Nephron (organoid): Measurements from ENCODE around the gene CDK18.

Source experiments
- H3K27ac Mint-ChIP-seq, 3 experiments: 2 replicates each; pipeline ENCODE4 v1.8.0; 2020; ENCODE audit warnings: mixed read lengths in 3 of 3, mild to moderate bottlenecking in 2 of 3, moderate library complexity in 1 of 3
- H3K27me3 Mint-ChIP-seq: 2 replicates; pipeline ENCODE4 v1.8.0; 2021; ENCODE audit warnings: low read depth, mild to moderate bottlenecking, moderate library complexity, mixed read lengths
- H3K36me3 Mint-ChIP-seq: 2 replicates; pipeline ENCODE4 v1.8.0; 2020; ENCODE audit warnings: low read depth, mixed read lengths
- H3K4me1 Mint-ChIP-seq: 2 replicates; pipeline ENCODE4 v1.8.0; 2020; ENCODE audit warnings: mixed read lengths
- H3K4me3 Mint-ChIP-seq, 3 experiments: 2 replicates each; pipeline ENCODE4 v1.8.0; 2020; ENCODE audit warnings: mild to moderate bottlenecking in 3 of 3, mixed read lengths in 3 of 3, moderate library complexity in 2 of 3
- H3K9me3 Mint-ChIP-seq: 2 replicates; pipeline ENCODE4 v1.8.0; 2020; ENCODE audit warnings: mixed read lengths
- CTCF ChIP-seq, 3 experiments: fragments of 200-600 bp; sonication (generic); IDR thresholded peaks; one replicate each; pipeline ENCODE4 v1.5.0; 2021; ENCODE audit warnings: antibody characterized with exemption in 3 of 3; ENCODE audit not compliant: unreplicated experiment in 3 of 3

Gene CDK18

GRCh38 chr1:205516362-205516761 is 11.9 kb downstream of the CDK18 start:
- Mint-ChIP-seq H3K27ac (peak overlapping the region; percentile 50 to 86 (median 80)), H3K4me1 (peaks cover 70% of the 10 kb centered on the region), H3K36me3 (no peaks in the 10 kb centered on the region)

GRCh38 chr1:205517288-205517687 is 12.8 kb downstream of the CDK18 start:
- Mint-ChIP-seq H3K9me3 (no peaks in the 10 kb centered on the region), H3K4me3 (peak overlapping the region in 2 of 3 experiments; percentile 4 to 22), H3K36me3 (no peaks in the 10 kb centered on the region), H3K27me3 (peaks cover 16% of the 10 kb centered on the region), H3K4me1 (peaks cover 66% of the 10 kb centered on the region), H3K27ac (peak overlapping the region; percentile 56 to 91 (median 86))
- no peak for TF ChIP-seq CTCF (IDR thresholded peaks at IDR 0.05; ENCODE audit: unreplicated experiment in 3 of 3)

More at GRCh38 chr1:205516362-205516761, 11.9 kb downstream of the CDK18 start:
- Mint-ChIP-seq H3K4me3 (no peak overlapping the region), H3K9me3 (no peaks in the 10 kb centered on the region), H3K27me3 (peaks cover 10% of the 10 kb centered on the region)
- TF ChIP-seq CTCF (IDR thresholded peaks at IDR 0.05; ENCODE audit: unreplicated experiment in 3 of 3), result no peak

- Mint-ChIP-seq H3K27me3 (peaks cover 16% of the 10 kb centered on the region), H3K4me1 (peaks cover 62% of the 10 kb centered on the region), H3K27ac (peak overlapping the region; percentile 56 to 91 (median 86)), H3K9me3 (no peaks in the 10 kb centered on the region), H3K36me3 (no peaks in the 10 kb centered on the region), H3K4me3 (no peak overlapping the region)
- TF ChIP-seq CTCF (IDR thresholded peaks at IDR 0.05; ENCODE audit: unreplicated experiment in 3 of 3), result no peak
Measured at GRCh38 chr1:205517763-205518162, 13.3 kb downstream of the CDK18 start.

- H3K36me3 Mint-ChIP-seq, result no peaks in the 10 kb centered on the region
- TF ChIP-seq CTCF (IDR thresholded peaks at IDR 0.05; ENCODE audit: unreplicated experiment in 3 of 3), result no peak
Measured at GRCh38 chr1:205518661-205519540, 14.4 kb downstream of the CDK18 start.

GRCh38 chr1:205519541-205520131 is 15.2 kb downstream of the CDK18 start:
- H3K9me3 Mint-ChIP-seq, result no peaks in the 10 kb centered on the region
- peak overlapping the region; percentile 89 to 96 (median 90) for H3K27ac Mint-ChIP-seq
- peak overlapping the region; percentile 35 to 62 (median 48) for H3K4me3 Mint-ChIP-seq
- peaks cover 2% of the 10 kb centered on the region for H3K36me3 Mint-ChIP-seq
- H3K4me1 Mint-ChIP-seq, result peaks cover 43% of the 10 kb centered on the region
- peaks cover 16% of the 10 kb centered on the region for H3K27me3 Mint-ChIP-seq
- no peak for TF ChIP-seq CTCF (IDR thresholded peaks at IDR 0.05; ENCODE audit: unreplicated experiment in 3 of 3)

More at GRCh38 chr1:205518661-205519540, 14.4 kb downstream of the CDK18 start:
- Mint-ChIP-seq H3K27me3 (peaks cover 16% of the 10 kb centered on the region), H3K27ac (peak overlapping the region; percentile 89 to 96 (median 91)), H3K4me1 (peaks cover 50% of the 10 kb centered on the region), H3K9me3 (no peaks in the 10 kb centered on the region), H3K4me3 (peak overlapping the region; percentile 35 to 62 (median 48))
